Right atrium auricular region (tissue), 2 donors: Measurements from ENCODE around the gene SLC10A3. TPM values are rescaled to one million over a fixed set of nuclear protein-coding genes. Genes with fewer than 3 reads are reported as not detected.

Source experiments
- DNase-seq: peaks from one replicate; pipeline ENCODE4 v3.0.0-alpha.2; 2019; ENCODE audit warnings: low spot score
- H3K27ac ChIP-seq, 2 donors: fragments of 200-600 bp; sonication (generic); 1 replicate in 1 of 2; 2 replicates in 1 of 2; pipeline ENCODE4 v1.5.1; 2016 to 2019
- H3K27me3 ChIP-seq, 2 donors: fragments of 200-600 bp; sonication (generic); one replicate each; pipeline versions ENCODE4 v1.5.1 to v1.6.0; 2017 to 2019
- H3K36me3 ChIP-seq: fragments of 200-600 bp; sonication (generic); one replicate; pipeline ENCODE4 v1.5.1; 2016
- H3K4me1 ChIP-seq, 2 donors: fragments of 200-600 bp; sonication (generic); one replicate each; pipeline versions ENCODE4 v1.5.1 to v1.6.0; 2017 to 2019
- H3K4me3 ChIP-seq, 2 donors: fragments of 200-600 bp; sonication (generic); 1 replicate in 1 of 2; 2 replicates in 1 of 2; pipeline ENCODE4 v1.5.1; 2017 to 2019; ENCODE audit warnings: mild to moderate bottlenecking in 1 of 2, moderate library complexity in 1 of 2
- H3K9me3 ChIP-seq, 2 donors: fragments of 200-600 bp; sonication (generic); one replicate each; pipeline ENCODE4 v1.5.1; 2019
- total RNA-seq, 2 donors: library from RNA; depleted of rRNA; stranded (reverse); fragments of >200 nt; gene quantifications; one replicate each; pipeline ENCODE4 v1.1.0, GENCODE V29; 2016
- TF ChIP-seq, protein P1 (sequence below), 2 donors: fragments of 200-600 bp; sonication (generic); IDR thresholded peaks; one replicate each; pipeline ENCODE4 v1.5.1; 2019; ENCODE audit warnings: antibody characterized with exemption in 2 of 2

Gene SLC10A3
- total RNA-seq, 2 donors from 2014 or later, result 22.2 to 22.9 TPM

DNA sequence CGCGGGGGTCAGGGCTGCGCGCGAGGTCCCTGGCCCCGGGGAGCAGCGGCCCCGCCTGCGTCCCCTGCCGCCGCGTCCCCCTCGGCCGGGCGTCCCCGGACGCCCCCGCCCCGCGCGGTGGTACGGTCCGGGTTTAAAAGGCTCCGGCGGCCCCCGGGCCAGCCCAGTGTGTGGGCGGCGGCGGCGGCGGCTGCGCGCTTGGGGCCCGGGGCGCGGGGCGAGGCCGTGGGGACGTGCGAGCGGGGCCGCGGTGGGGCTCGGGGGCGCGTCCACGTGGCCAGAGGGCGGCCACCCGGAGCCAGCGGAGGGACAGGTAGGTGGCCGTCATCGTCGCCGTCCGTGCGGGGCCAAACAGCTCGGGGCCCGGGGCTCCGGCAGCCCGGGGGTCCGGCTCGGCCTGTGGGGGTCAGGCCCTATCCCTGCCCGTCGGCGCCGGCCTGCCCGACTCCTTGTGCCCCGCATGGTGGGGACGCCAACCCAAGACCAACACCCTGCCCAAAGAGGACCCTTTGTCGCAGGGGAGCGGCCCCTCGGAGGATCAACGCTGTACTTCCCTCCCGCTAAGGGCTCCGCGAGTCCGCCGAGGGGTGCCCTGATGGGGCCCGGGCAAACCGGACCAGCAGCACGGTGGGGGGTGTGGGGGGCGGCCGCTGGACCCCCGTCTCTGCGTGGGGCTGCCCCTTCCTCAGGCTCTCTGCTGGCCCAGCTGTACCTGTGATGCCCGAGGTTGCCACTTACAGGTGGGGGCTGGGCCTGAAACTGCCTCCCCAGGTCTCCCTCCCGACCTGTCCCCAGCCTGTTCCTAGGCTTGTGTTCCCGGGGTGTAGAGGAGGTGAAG, 32.1 kb downstream of the SLC10A3 start, which contains the start of gene PLXNA3:
PLXNA3 (plus strand) TSS at position 166 of the 838 bp plus-strand sequence. CDS start 1,903 bp downstream, outside the sequence.
- no peak for DNase-seq
- H3K4me1 ChIP-seq, result peaks cover 0 to 5% of the 10 kb centered on the region in 2 donors
- H3K9me3 ChIP-seq, result no peaks in the 10 kb centered on the region
- H3K27ac ChIP-seq, result peak within 1 kb of the TSS; percentile 72 to 74
- peaks cover 8% of the 10 kb centered on the region for H3K36me3 ChIP-seq
- peak within 1 kb of the TSS; percentile 42 to 66 for H3K4me3 ChIP-seq
- TF ChIP-seq, protein P1, sequence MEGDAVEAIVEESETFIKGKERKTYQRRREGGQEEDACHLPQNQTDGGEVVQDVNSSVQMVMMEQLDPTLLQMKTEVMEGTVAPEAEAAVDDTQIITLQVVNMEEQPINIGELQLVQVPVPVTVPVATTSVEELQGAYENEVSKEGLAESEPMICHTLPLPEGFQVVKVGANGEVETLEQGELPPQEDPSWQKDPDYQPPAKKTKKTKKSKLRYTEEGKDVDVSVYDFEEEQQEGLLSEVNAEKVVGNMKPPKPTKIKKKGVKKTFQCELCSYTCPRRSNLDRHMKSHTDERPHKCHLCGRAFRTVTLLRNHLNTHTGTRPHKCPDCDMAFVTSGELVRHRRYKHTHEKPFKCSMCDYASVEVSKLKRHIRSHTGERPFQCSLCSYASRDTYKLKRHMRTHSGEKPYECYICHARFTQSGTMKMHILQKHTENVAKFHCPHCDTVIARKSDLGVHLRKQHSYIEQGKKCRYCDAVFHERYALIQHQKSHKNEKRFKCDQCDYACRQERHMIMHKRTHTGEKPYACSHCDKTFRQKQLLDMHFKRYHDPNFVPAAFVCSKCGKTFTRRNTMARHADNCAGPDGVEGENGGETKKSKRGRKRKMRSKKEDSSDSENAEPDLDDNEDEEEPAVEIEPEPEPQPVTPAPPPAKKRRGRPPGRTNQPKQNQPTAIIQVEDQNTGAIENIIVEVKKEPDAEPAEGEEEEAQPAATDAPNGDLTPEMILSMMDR (IDR thresholded peaks at IDR 0.05), result no peak
- H3K27me3 ChIP-seq, result no peaks in the 10 kb centered on the region

DNA sequence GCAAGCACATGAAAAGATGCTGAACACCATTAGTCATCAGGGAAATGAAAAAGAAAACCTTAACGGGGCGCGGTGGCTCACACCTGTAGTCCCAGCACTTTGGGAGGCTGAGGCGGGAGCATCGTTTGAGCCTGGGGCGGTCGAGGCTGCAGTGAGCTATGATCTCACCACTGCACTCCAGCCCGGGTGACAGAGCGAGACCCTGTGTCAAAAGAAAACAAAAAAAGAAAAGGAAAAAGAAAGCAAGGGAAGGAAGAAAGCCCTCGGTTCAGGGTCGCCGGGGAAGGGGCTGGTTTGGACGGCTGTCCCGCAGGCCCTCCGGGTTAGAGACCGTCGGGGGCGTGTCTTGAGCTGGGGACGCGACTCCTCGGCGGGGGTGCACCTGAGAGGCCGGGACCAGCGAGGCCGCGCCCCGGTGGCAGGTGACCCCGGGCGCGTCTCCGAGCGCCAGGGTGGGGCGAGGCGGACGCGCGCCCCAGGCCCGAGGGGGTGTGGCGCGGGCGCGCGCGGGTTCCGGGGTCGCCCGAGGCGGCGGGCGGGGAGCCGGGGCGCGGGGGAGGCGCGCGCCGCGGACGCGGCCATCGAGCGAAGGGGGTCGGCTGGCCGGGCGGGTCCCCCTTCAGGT, 32.8 kb downstream of the SLC10A3 start:
- TF ChIP-seq, protein P1 (IDR thresholded peaks at IDR 0.05), result no peak
- no peaks in the 10 kb centered on the region for H3K27me3 ChIP-seq
- no peaks in the 10 kb centered on the region for H3K9me3 ChIP-seq
- H3K27ac ChIP-seq, result peak overlapping the region; percentile 72 to 74
- peaks cover 8% of the 10 kb centered on the region for H3K36me3 ChIP-seq
- H3K4me1 ChIP-seq, result peaks cover 0 to 5% of the 10 kb centered on the region in 2 donors
- H3K4me3 ChIP-seq, result peak overlapping the region; percentile 42 to 66
- no peak for DNase-seq

DNA sequence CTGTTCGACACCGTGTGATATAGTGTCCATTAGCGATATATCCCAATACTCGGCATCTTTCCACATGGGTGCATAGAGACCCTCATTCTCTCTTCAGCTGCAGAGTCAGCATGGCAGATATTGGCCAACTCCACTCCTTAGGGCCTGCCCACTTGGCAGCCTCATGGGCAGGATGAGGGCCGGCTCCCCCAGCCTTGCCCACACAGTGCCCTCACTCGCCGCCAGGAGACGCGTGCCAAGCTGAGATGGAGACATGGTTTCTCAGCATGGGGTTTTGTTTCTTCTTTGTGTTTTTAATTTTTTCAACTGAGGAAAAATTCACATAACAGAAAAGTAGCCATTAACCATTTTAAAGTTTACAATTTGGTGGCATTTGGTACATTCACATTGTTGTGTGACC, 37.6 kb downstream of the SLC10A3 start:
- Histone ChIP-seq H3K4me3 (no peak overlapping the region), H3K4me1 (no peaks in the 10 kb centered on the region), H3K36me3 (peaks cover 15% of the 10 kb centered on the region), H3K9me3 (no peaks in the 10 kb centered on the region), H3K27me3 (no peaks in the 10 kb centered on the region), H3K27ac (no peak overlapping the region)
- TF ChIP-seq, protein P1 (IDR thresholded peaks at IDR 0.05), result no peak
- no peak for DNase-seq

DNA sequence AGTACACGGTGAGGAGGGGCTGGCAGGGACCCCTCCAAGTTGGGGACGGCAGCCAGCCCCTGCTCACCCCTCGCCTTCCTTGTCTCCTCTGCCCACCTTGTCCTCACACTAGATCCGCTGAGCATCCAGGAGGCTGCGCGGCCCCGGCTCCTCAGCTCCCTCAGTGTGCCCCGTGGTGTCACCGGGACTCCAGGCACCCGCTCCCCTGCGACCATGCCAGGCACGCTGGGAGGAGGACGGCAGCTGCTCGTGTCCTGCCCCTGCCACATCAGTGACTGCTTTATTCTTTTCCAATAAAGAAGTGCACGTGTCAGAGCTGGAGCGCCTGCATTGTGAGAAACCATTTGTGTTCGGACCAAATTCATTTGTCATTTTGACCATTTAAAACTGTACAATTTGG, 40.1 kb downstream of the SLC10A3 start:
- no peaks in the 10 kb centered on the region for H3K27me3 ChIP-seq
- H3K36me3 ChIP-seq, result peaks cover 15% of the 10 kb centered on the region
- H3K9me3 ChIP-seq, result no peaks in the 10 kb centered on the region
- TF ChIP-seq, protein P1 (IDR thresholded peaks at IDR 0.05), result no peak
- no peak overlapping the region for H3K27ac ChIP-seq
- no peaks in the 10 kb centered on the region for H3K4me1 ChIP-seq
- no peak for DNase-seq
- H3K4me3 ChIP-seq, result no peak overlapping the region

DNA sequence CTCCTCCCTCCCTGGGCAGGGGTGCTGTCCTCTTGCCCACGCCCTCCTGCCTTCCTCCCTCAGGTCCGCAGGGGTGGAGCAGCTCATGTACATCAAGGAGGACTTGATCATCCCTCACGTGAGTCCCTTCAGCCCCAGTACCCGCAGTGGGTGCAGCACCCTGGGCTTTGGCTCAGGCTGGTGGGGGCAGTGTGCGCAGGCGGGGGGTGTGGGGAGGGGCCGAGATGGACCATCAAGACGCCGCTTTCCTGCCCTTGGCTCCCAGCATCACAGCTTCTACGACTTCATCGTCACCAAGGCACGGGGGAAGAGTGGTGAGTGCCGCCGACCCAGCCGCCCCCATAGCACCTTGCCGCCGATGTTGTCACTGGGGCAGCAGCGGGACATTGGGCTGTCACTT, 40.8 kb downstream of the SLC10A3 start:
- Histone ChIP-seq H3K27me3 (no peaks in the 10 kb centered on the region), H3K36me3 (peaks cover 15% of the 10 kb centered on the region), H3K9me3 (no peaks in the 10 kb centered on the region), H3K27ac (no peak overlapping the region), H3K4me1 (peaks cover 0 to 7% of the 10 kb centered on the region in 2 donors), H3K4me3 (no peak overlapping the region)
- no peak for DNase-seq
- TF ChIP-seq, protein P1 (IDR thresholded peaks at IDR 0.05), result no peak
